Ectodermal cell (in vitro differentiated cells): ENCODE data around the gene PRKCB.
"Not testable (repeated sequence)": the region's sequence is repeated elsewhere in the genome, so short reads cannot be mapped to it uniquely, and the experiment has no call there.

Experiments
- H3K27ac ChIP-seq: 2 replicates; pipeline ENCODE4 v1.7.0; 2013; ENCODE audit warnings: mild to moderate bottlenecking, low read depth, low read length; ENCODE audit not compliant: insufficient read depth, poor library complexity, severe bottlenecking
- H3K27me3 ChIP-seq: 2 replicates; pipeline ENCODE4 v1.7.0; 2013; ENCODE audit warnings: mild to moderate bottlenecking, low read length; ENCODE audit not compliant: insufficient read depth, control insufficient read depth, poor library complexity, severe bottlenecking
- H3K36me3 ChIP-seq: one replicate; pipeline ENCODE4 v1.7.0; 2013; ENCODE audit warnings: low read length; ENCODE audit not compliant: control insufficient read depth, insufficient read depth
- H3K4me1 ChIP-seq: one replicate; pipeline ENCODE4 v1.7.0; 2013; ENCODE audit warnings: low read length; ENCODE audit not compliant: control insufficient read depth, insufficient read depth
- H3K4me3 ChIP-seq: 2 replicates; pipeline ENCODE4 v1.7.0; 2013; ENCODE audit warnings: low read depth, low read length, control low read depth; ENCODE audit not compliant: insufficient read depth
- H3K9me3 ChIP-seq: 2 replicates; pipeline ENCODE4 v1.7.0; 2013; ENCODE audit warnings: mild to moderate bottlenecking, low read length, moderate library complexity; ENCODE audit not compliant: control insufficient read depth
- WGBS, 2 experiments: methylation state at CpG; one replicate each; pipeline ENCODE4 v1.1.7; 2013; ENCODE audit warnings: missing lambda C conversion rate in 2 of 2; 5-methylcytosine and 5-hydroxymethylcytosine counted together

Gene PRKCB

GRCh38 chr16:24091125-24091524, 255.3 kb downstream of the PRKCB start:
- no peaks in the 10 kb centered on the region for H3K36me3 ChIP-seq
- H3K4me3 ChIP-seq: no peak overlapping the region
- no peaks in the 10 kb centered on the region for H3K27me3 ChIP-seq
- no peak overlapping the region for H3K27ac ChIP-seq
- peaks cover 5% of the 10 kb centered on the region for H3K9me3 ChIP-seq
- 80 to 88% methylated on average over 1 of the region's 1 CpG for WGBS, 2 experiments
- H3K4me1 ChIP-seq: peaks cover 20% of the 10 kb centered on the region

GRCh38 chr16:24093049-24093448, 257.3 kb downstream of the PRKCB start:
- Histone ChIP-seq H3K9me3 (peaks cover 5% of the 10 kb centered on the region), H3K4me1 (peaks cover 10% of the 10 kb centered on the region), H3K4me3 (no peak overlapping the region), H3K27me3 (no peaks in the 10 kb centered on the region), H3K27ac (no peak overlapping the region), H3K36me3 (no peaks in the 10 kb centered on the region)

DNA sequence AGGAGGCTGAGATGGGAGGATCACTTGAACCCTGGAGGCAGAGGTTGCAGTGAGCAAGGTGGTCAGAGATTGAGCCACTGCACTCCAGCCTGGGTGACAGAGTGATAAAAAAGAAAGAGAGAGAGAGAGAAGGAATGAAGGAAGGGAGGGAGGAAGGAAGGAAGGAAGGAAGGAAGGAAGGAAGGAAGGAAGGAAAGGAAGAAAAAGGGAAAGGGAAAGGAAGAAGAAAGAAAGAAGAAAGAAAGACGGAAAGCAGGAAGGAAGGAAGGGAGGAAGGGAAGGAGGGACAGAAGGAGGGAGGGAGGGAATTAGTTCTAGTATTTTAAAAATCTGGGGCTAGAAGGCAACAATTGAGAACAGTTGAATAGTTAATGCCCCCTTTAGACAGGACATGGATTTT, 258.9 kb downstream of the PRKCB start:
- Histone ChIP-seq H3K4me1 (peaks cover 11% of the 10 kb centered on the region), H3K36me3 (no peaks in the 10 kb centered on the region), H3K27ac (no peak overlapping the region), H3K9me3 (peaks cover 5% of the 10 kb centered on the region), H3K4me3 (no peak overlapping the region), H3K27me3 (no peaks in the 10 kb centered on the region)
- 91 to 96% methylated on average over 1 of the region's 1 CpG for WGBS, 2 experiments

GRCh38 chr16:24098896-24099295, 263.1 kb downstream of the PRKCB start:
- no peak overlapping the region for H3K4me3 ChIP-seq
- no peaks in the 10 kb centered on the region for H3K27me3 ChIP-seq
- no peak overlapping the region for H3K27ac ChIP-seq
- no peaks in the 10 kb centered on the region for H3K9me3 ChIP-seq
- WGBS, 2 experiments: 7 to 15% methylated on average over 2 of the region's 2 CpGs
- peaks cover 14% of the 10 kb centered on the region for H3K4me1 ChIP-seq
- H3K36me3 ChIP-seq: no peaks in the 10 kb centered on the region

GRCh38 chr16:24101431-24101830, 265.6 kb downstream of the PRKCB start:
- WGBS, 2 experiments: 83 to 85% methylated on average over 1 to 2 of the region's 2 CpGs
- Histone ChIP-seq H3K27me3 (no peaks in the 10 kb centered on the region), H3K36me3 (no peaks in the 10 kb centered on the region), H3K4me3 (no peak overlapping the region), H3K27ac (no peak overlapping the region), H3K9me3 (no peaks in the 10 kb centered on the region), H3K4me1 (peaks cover 14% of the 10 kb centered on the region)

- Histone ChIP-seq H3K36me3 (no peaks in the 10 kb centered on the region), H3K4me3 (no peak overlapping the region), H3K27me3 (no peaks in the 10 kb centered on the region), H3K9me3 (no peaks in the 10 kb centered on the region), H3K4me1 (peaks cover 14% of the 10 kb centered on the region), H3K27ac (no peak overlapping the region)
- WGBS, 2 experiments: 79 to 84% methylated on average over 4 of the region's 4 CpGs
Measured at GRCh38 chr16:24102209-24102660, 266.5 kb downstream of the PRKCB start.

DNA sequence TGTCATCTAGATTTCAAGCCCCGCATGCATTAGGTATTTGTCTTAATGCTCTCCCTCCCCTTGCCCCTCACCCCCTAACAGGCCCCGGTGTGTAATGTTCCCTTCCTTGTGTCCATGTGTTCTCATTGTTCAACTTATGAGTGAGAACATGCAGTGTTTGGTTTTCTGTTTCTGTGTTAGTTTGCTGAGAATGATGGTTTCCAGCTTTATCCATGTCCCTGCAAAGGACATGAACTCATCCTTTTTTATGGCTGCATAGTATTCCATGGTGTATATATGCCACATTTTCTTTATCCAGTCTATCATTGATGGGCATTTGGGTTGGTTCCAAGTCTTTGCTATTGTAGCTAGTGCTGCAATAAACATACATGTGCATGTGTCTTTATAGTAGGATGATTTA, 269.7 kb downstream of the PRKCB start:
- not testable (repeated sequence) for H3K36me3 ChIP-seq, H3K4me1 ChIP-seq
- 83 to 87% methylated on average over 1 to 2 of the region's 2 CpGs for WGBS, 2 experiments

DNA sequence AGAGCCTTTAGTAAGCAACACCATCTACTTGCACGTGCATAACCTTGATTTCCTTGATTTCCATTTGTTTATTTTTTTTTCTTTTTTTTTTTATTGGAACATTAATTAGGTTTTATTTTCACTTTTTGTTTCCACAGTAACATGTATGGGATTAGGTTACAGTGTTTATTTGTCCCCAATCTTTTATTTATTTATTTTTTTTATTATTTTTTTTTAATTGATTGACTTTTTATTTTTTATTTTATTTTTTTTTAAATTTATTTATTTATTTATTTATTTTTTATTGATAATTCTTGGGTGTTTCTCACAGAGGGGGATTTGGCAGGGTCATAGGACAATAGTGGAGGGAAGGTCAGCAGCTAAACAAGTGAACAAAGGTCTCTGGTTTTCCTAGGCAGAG, 272.3 kb downstream of the PRKCB start:
- not testable (repeated sequence) for H3K4me1 ChIP-seq, H3K4me3 ChIP-seq, H3K36me3 ChIP-seq, H3K27me3 ChIP-seq, H3K9me3 ChIP-seq, H3K27ac ChIP-seq
- 60 to 85% methylated on average over 1 of the region's 1 CpG for WGBS, 2 experiments

More for the DNA sequence above, 269.7 kb downstream of the PRKCB start:
- not testable (repeated sequence) for H3K4me3 ChIP-seq, H3K27ac ChIP-seq, H3K27me3 ChIP-seq, H3K9me3 ChIP-seq

- H3K27ac ChIP-seq: no peak overlapping the region
- no peak overlapping the region for H3K4me3 ChIP-seq
- no peaks in the 10 kb centered on the region for H3K9me3 ChIP-seq
- H3K4me1 ChIP-seq: no peaks in the 10 kb centered on the region
- no peaks in the 10 kb centered on the region for H3K27me3 ChIP-seq
- 96 to 98% methylated on average over 3 of the region's 3 CpGs for WGBS, 2 experiments
- H3K36me3 ChIP-seq: no peaks in the 10 kb centered on the region
Measured at GRCh38 chr16:24111724-24112302, 276.0 kb downstream of the PRKCB start.

GRCh38 chr16:24113115-24113745, 277.4 kb downstream of the PRKCB start:
- Histone ChIP-seq H3K4me3 (no peak overlapping the region), H3K27ac (no peak overlapping the region), H3K27me3 (no peaks in the 10 kb centered on the region), H3K36me3 (no peaks in the 10 kb centered on the region), H3K9me3 (no peaks in the 10 kb centered on the region), H3K4me1 (no peaks in the 10 kb centered on the region)
- 95 to 98% methylated on average over 2 of the region's 2 CpGs for WGBS, 2 experiments
